Skeletal muscle satellite cell (primary cell): ENCODE results near the gene BUB1B.
A peak's percentile ranks its signal among the peaks of the same experiment; 100 is the strongest.

Experiments
- H3K27me3 ChIP-seq: 2 replicates; pipeline ENCODE4 v1.7.0; 2013; ENCODE audit warnings: low read length; ENCODE audit not compliant: control insufficient read depth, insufficient read depth
- H3K36me3 ChIP-seq: 2 replicates; pipeline ENCODE4 v1.7.0; 2013; ENCODE audit warnings: mild to moderate bottlenecking, control low read depth, low read length; ENCODE audit not compliant: insufficient read depth
- H3K4me1 ChIP-seq: 2 replicates; pipeline ENCODE4 v1.7.0; 2013; ENCODE audit warnings: low read length; ENCODE audit not compliant: control insufficient read depth, insufficient read depth
- H3K4me2 ChIP-seq: 2 replicates; pipeline ENCODE4 v1.7.0; 2013; ENCODE audit warnings: mild to moderate bottlenecking, low read length
- H3K4me3 ChIP-seq: 2 replicates; pipeline ENCODE4 v1.7.0; 2013; ENCODE audit warnings: low read length
- H3K9ac ChIP-seq: 2 replicates; pipeline ENCODE4 v1.7.0; 2013; ENCODE audit warnings: mild to moderate bottlenecking, low read depth, low read length, moderate library complexity
- H3K9me3 ChIP-seq: replicated peaks from 2 replicates; pipeline ENCODE4 v1.7.0; 2013; ENCODE audit warnings: mild to moderate bottlenecking, control low read depth, low read length

The BUB1B gene

DNA sequence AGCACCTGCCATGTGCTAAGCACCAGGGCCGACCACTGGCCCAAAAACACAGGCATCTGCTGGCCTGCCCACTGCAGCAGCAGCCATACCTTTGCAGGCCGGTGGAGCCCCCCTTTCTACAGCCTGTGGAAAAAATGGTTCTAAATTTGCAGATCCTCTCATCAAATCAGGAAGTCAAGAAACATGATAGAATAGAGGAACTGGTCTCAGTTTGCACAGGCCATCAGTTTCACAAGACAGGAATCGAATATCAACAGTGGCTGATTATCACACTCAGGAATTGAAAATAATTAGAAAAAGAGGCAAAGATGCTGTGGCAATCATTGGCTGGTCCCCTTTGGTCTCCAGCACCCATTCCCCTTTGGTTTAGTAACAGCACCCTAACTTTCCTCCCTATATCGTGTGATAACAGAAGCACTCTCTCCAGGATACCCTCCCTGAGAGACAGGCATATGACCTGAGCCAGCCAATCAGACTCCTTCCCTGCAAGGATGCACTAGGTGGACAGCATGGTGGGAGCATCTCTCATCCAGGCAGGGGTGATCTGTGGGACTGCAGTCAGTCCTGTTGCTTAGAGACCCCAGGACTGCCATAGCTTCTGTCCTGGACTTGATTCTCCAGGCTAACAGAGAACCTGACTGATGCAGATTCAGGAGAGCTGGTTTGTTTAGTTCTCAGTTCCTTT is 74.5 kb downstream of the BUB1B start:
- H3K4me2 ChIP-seq = no peak overlapping the region
- H3K4me1 ChIP-seq = peaks cover 12% of the 10 kb centered on the region
- peaks cover 6% of the 10 kb centered on the region for H3K27me3 ChIP-seq
- H3K9ac ChIP-seq = no peak overlapping the region
- no peaks in the 10 kb centered on the region for H3K9me3 ChIP-seq
- peaks cover 3% of the 10 kb centered on the region for H3K36me3 ChIP-seq
- H3K4me3 ChIP-seq = no peak overlapping the region

DNA sequence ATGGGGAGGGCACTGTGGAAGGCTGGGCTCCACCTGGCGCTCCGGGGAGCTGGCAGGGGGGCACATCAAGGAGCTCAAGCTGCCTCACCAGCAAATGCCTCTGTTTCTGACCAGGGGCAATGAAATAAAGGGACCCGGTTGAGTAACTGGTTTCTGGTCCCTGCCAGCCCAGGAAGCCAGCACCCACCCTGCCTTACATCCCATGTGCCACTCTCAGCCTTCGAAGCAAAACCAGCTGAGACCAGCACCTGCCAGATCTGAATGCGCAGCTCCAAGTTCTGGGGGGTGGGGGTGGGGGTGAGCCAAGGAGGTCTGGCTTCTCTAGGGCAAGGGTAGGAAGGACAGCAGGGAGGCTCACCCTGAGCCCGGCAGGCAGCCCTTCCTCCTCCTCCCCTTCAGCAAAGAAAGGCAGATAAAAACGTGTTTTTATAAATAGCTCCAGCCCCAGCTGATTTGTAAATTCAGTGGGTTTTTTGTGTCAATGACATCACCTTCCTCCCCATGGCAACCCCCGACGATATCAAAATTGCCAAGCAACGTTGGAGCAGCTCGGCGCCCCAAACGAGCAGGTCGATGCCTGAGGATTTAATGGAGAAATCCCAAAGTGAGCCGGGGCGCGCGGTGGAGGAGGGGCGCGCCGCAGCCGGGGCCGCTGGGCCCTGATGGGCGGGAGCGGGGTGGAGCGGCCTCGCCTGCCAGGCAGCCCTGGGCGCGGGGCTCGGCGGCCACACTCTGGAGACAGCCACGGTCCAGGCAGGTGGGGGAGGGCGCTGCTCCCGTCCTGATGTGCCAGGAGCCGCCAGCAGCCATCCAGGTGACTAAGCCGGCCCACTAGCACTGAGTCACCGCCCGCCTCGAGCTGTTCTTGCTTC is 77.9 kb downstream of the BUB1B start, which contains the start of gene PAK6:
Gene PAK6 (plus strand): TSS at position 532 of the 872 bp plus-strand sequence. CDS start 25,723 bp downstream, outside the sequence.
- H3K9ac ChIP-seq = no peak within 1 kb of the TSS

GRCh38 chr15:40239404-40239692 is 78.5 kb downstream of the BUB1B start:
- H3K9me3 ChIP-seq = no peaks in the 10 kb centered on the region
- peaks cover 12% of the 10 kb centered on the region for H3K4me1 ChIP-seq
- peaks cover 19% of the 10 kb centered on the region for H3K27me3 ChIP-seq
- H3K4me3 ChIP-seq = peak overlapping the region; percentile 68
- H3K36me3 ChIP-seq = no peaks in the 10 kb centered on the region
- no peak overlapping the region for H3K9ac ChIP-seq
- peak overlapping the region; percentile 86 for H3K4me2 ChIP-seq

More for the DNA sequence above, 77.9 kb downstream of the BUB1B start, which contains the start of gene PAK6:
- Histone ChIP-seq H3K9me3 (no peaks in the 10 kb centered on the region), H3K4me1 (peaks cover 12% of the 10 kb centered on the region), H3K27me3 (peaks cover 17% of the 10 kb centered on the region), H3K4me2 (peak within 1 kb of the TSS; percentile 86), H3K36me3 (no peaks in the 10 kb centered on the region), H3K4me3 (peak within 1 kb of the TSS; percentile 68)

GRCh38 chr15:40239693-40240618 is 79.1 kb downstream of the BUB1B start:
- peaks cover 23% of the 10 kb centered on the region for H3K27me3 ChIP-seq
- no peak overlapping the region for H3K4me2 ChIP-seq
- no peaks in the 10 kb centered on the region for H3K9me3 ChIP-seq
- H3K4me3 ChIP-seq = no peak overlapping the region
- H3K36me3 ChIP-seq = no peaks in the 10 kb centered on the region
- peaks cover 12% of the 10 kb centered on the region for H3K4me1 ChIP-seq
- H3K9ac ChIP-seq = no peak overlapping the region

DNA sequence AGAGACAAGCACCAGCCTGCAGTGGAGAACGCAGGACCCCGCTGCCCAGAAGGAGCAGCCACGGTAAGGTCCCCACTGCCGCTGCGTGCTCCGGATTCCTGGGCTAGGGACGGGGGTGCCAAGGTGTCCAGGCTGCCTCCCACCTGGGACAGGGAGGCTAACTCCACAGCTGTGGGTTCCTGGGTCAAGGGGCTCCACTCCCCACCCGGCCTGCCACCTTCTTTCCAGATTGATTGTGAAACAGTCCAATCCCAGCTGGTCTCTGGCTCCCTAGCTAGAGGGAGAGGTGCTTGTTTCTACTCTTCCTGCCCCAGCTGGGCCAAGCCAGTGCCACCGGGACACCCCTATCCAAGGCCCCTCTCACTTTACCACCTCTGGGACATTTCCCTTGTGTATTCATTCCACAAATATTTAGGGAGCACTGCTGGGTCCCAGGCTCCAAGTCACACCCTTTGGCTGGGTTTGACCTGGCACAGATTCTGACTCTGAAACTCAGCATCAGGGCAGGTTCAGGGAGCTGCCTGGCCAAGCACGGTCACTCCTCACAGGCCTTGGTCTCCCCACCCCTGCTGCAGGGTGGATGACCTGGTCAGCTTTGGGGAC is 79.9 kb downstream of the BUB1B start:
- H3K9ac ChIP-seq = no peak overlapping the region
- H3K4me1 ChIP-seq = peaks cover 12% of the 10 kb centered on the region
- peaks cover 31% of the 10 kb centered on the region for H3K27me3 ChIP-seq
- no peaks in the 10 kb centered on the region for H3K36me3 ChIP-seq
- H3K4me2 ChIP-seq = no peak overlapping the region
- no peak overlapping the region for H3K4me3 ChIP-seq
- no peaks in the 10 kb centered on the region for H3K9me3 ChIP-seq

- H3K4me1 ChIP-seq = peaks cover 12% of the 10 kb centered on the region
- H3K9ac ChIP-seq = no peak overlapping the region
- peaks cover 31% of the 10 kb centered on the region for H3K27me3 ChIP-seq
- H3K4me2 ChIP-seq = no peak overlapping the region
- H3K9me3 ChIP-seq = no peaks in the 10 kb centered on the region
- H3K36me3 ChIP-seq = no peaks in the 10 kb centered on the region
- no peak overlapping the region for H3K4me3 ChIP-seq
These were observed 80.7 kb downstream of the BUB1B start for GRCh38 chr15:40241269-40242212.

DNA sequence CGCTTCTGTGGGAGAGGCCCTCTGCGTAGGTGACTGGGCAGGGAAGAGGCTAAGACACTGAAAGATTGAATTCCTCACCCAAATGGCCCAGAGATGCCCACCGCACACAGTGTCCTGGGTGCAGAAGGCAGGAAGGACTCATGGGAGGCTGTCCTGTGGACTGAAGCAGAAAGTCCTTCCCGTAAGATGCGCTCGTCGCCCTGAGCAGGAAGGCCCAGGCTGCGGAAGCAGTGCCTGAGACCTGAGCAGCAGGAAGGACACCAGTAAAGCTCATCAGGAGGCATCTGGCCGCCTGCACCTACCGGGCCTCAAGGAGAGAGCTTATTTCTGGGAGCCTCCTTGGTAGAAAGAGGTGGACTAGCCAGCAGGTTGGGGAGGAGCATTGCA is 81.3 kb downstream of the BUB1B start:
- peaks cover 31% of the 10 kb centered on the region for H3K27me3 ChIP-seq
- no peak overlapping the region for H3K9ac ChIP-seq
- H3K9me3 ChIP-seq = no peaks in the 10 kb centered on the region
- no peak overlapping the region for H3K4me2 ChIP-seq
- no peak overlapping the region for H3K4me3 ChIP-seq
- no peaks in the 10 kb centered on the region for H3K36me3 ChIP-seq
- peaks cover 12% of the 10 kb centered on the region for H3K4me1 ChIP-seq

DNA sequence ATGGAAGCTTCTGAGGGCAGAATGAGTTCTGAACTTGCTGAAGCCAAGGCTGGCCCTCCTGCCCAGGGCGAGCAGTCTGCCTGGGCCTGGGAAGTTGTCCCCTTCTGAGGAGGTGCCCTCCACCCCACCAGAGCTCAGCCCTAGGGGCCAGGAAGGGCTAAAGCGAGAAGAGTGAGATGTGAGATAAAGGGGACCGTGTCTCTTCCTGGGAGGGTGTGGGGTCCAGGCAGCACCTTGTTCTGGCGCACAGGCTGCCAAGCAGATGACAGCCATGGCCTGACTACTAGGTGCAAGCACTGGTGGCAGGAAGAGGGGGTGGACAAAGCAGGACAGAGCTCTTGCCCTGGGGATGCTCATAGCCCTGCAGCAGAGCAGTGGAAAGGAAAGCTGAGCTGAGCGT is 81.7 kb downstream of the BUB1B start:
- Histone ChIP-seq H3K9me3 (no peaks in the 10 kb centered on the region), H3K36me3 (no peaks in the 10 kb centered on the region), H3K4me1 (peaks cover 12% of the 10 kb centered on the region), H3K27me3 (peaks cover 35% of the 10 kb centered on the region), H3K4me2 (no peak overlapping the region), H3K4me3 (no peak overlapping the region), H3K9ac (no peak overlapping the region)

- H3K4me3 ChIP-seq = no peak overlapping the region
- no peaks in the 10 kb centered on the region for H3K36me3 ChIP-seq
- peaks cover 34% of the 10 kb centered on the region for H3K27me3 ChIP-seq
- no peak overlapping the region for H3K4me2 ChIP-seq
- no peaks in the 10 kb centered on the region for H3K9me3 ChIP-seq
- H3K4me1 ChIP-seq = peaks cover 12% of the 10 kb centered on the region
- H3K9ac ChIP-seq = no peak overlapping the region
These were observed 82.4 kb downstream of the BUB1B start for GRCh38 chr15:40243126-40243810.
